ENCODE data around the gene FECH. TPM values are rescaled to one million over a fixed set of nuclear protein-coding genes. Genes with fewer than 3 reads are reported as not detected.
A peak's percentile ranks its signal among the peaks of the same experiment; 100 is the strongest.

Gene FECH
- total and polyA plus RNA-seq, 12 donors, result 6.4 to 247 (median 46.8) TPM

DNA sequence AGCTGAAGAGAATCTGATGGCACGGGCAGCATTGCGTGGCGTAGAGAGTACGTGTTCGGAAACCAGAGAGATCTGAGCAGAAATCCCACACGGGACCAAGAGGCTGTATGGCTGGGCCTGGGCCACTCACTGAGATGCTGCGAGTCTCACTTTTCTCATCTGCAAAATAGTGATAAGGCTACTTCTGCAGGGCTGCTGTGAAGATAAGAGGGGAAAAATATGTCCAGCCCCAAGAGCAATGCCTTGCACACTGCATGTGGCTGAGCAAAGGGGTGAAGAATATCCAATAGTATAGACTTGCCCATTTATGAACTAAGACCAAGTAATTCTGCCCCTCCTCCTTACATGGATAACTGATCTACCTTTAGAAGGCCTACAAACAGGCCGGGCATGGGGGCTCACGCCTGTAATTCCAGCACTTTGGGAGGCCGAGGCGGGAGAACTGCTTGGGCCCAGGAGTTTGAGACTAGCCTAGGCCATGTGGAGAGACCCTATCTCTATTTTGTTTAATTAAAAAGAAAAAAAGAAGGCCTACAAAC is 3.1 kb downstream of the FECH start:
- TF ChIP-seq POLR2A (IDR thresholded peaks at IDR 0.05) (no peak), CTCF (IDR thresholded peaks at IDR 0.05) (no peak)
- no peaks in the 10 kb centered on the region for H3K27me3 ChIP-seq
- no peak overlapping the region for H3K4me3 ChIP-seq
- WGBS, 4 donors, result 84 to 91% (median 90%) methylated on average over 11 of the region's 11 CpGs
- DNase-seq, result no peak
- intact Hi-C loops (cut with DNase I), result no loop called here
- no peak overlapping the region for H3K27ac ChIP-seq
- H3K4me1 ChIP-seq (replicated peaks in 1 of 2), result peaks cover 6 to 12% of the 10 kb centered on the region in 2 donors
- H3K36me3 ChIP-seq (replicated peaks in 1 of 2), result peaks cover 0 to 17% of the 10 kb centered on the region in 2 donors
- no peaks in the 10 kb centered on the region for H3K9me3 ChIP-seq (replicated peaks in 1 of 3)

GRCh38 chr18:57581301-57581934 is 5.1 kb downstream of the FECH start:
- Histone ChIP-seq H3K9me3 (replicated peaks in 1 of 3) (no peaks in the 10 kb centered on the region), H3K4me3 (no peak overlapping the region), H3K27ac (peak overlapping the region in 1 of 5 donors; percentile 26), H3K27me3 (no peaks in the 10 kb centered on the region), H3K4me1 (replicated peaks in 1 of 2) (peaks cover 6 to 12% of the 10 kb centered on the region in 2 donors), H3K36me3 (replicated peaks in 1 of 2) (peaks cover 0 to 20% of the 10 kb centered on the region in 2 donors)
- no peak for TF ChIP-seq POLR2A (IDR thresholded peaks at IDR 0.05)
- no peak for TF ChIP-seq CTCF (IDR thresholded peaks at IDR 0.05)
- 70 to 79% (median 74%) methylated on average over 5 of the region's 5 CpGs for WGBS, 4 donors
- DNase-seq, result peak in 2 of 7 donors; percentile 20 to 29
- intact Hi-C loops (cut with DNase I), result no loop called here

DNA sequence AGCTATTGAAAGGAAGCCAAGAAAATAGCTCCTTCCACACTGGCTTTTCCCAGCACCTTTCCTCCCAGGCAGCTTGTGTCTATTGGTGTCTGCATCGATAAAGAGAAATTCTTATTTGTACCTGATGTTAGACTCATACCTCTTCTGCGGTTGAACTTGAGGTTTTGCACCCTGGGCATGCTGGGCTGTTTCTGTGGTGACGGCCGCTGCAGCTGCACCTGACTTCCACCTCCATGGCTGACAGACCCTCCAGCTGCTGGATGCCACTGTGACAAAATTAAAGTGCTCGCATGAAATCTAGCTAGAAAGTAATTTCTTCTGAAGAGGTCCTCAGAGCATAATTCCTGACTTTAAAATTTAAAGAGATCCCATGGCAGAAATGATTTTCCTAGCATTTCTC is 6.6 kb downstream of the FECH start:
- Histone ChIP-seq H3K4me1 (replicated peaks in 1 of 2) (peaks cover 0 to 1% of the 10 kb centered on the region in 2 donors), H3K27ac (no peak overlapping the region), H3K9me3 (replicated peaks in 1 of 3) (no peaks in the 10 kb centered on the region), H3K4me3 (no peak overlapping the region), H3K27me3 (no peaks in the 10 kb centered on the region), H3K36me3 (replicated peaks in 1 of 2) (peaks cover 0 to 25% of the 10 kb centered on the region in 2 donors)
- WGBS, 4 donors, result 86 to 100% (median 94%) methylated on average over 5 of the region's 5 CpGs
- DNase-seq, result no peak
- intact Hi-C loops (cut with DNase I), result no loop called here
- TF ChIP-seq POLR2A (IDR thresholded peaks at IDR 0.05), result no peak
- TF ChIP-seq CTCF (IDR thresholded peaks at IDR 0.05), result no peak

DNA sequence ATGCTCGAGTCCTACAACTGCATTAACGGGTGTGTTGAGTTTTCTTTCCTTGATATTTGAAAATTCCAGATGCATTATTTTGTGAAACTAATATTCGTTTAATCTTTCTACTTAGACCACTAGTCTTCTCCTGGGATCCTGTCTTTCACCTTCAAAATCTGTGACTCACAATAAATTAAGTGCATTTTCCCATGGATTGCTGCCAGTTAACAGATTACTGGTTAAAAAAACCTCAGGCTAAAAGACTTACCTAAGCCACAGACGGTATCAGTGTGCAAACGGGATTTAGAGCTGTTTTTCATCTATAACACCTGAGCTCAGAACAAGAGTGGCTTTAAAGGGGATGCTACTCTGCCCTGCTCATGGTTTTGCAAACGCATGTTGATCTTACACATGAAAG is 10.2 kb downstream of the FECH start:
- no peak for DNase-seq
- no peaks in the 10 kb centered on the region for H3K9me3 ChIP-seq (replicated peaks in 1 of 3)
- peaks cover 0 to 47% of the 10 kb centered on the region in 2 donors for H3K36me3 ChIP-seq (replicated peaks in 1 of 2)
- H3K4me1 ChIP-seq (replicated peaks in 1 of 2), result no peaks in the 10 kb centered on the region
- H3K27ac ChIP-seq, result no peak overlapping the region
- WGBS, 4 donors, result 69 to 83% (median 73%) methylated on average over 6 of the region's 6 CpGs
- H3K27me3 ChIP-seq, result no peaks in the 10 kb centered on the region
- intact Hi-C loops (cut with DNase I), result no loop called here
- no peak overlapping the region for H3K4me3 ChIP-seq
- TF ChIP-seq POLR2A (IDR thresholded peaks at IDR 0.05), result no peak
- no peak for TF ChIP-seq CTCF (IDR thresholded peaks at IDR 0.05)
